Measurements from ENCODE around the gene KLHL24. TPM values are rescaled to one million over a fixed set of nuclear protein-coding genes. Genes with fewer than 3 reads are reported as not detected.
A peak's percentile ranks its signal among the peaks of the same experiment; 100 is the strongest.

Gene KLHL24
- total RNA-seq (68.6 and 159 TPM in 2 replicates), polyA plus RNA-seq (37.3 and 39.9 TPM in 2 replicates)

GRCh38 chr3:183635431-183636220, at the start of gene KLHL24:
Gene KLHL24 (plus strand): TSS chr3:183635623. CDS start chr3:183650357, 14,734 bp downstream.
- Histone ChIP-seq H3K9me3 (ENCODE audit: low read depth) (no peaks in the 10 kb centered on the region), H3K36me3 (no peaks in the 10 kb centered on the region), H3K4me1 (ENCODE audit: low read depth) (peaks cover 13% of the 10 kb centered on the region), H3K27ac (peak within 1 kb of the TSS; percentile 98), H3K27me3 (no peaks in the 10 kb centered on the region), H3K4me3 (peak within 1 kb of the TSS; percentile 88)
- peak; percentile 95 to 96 for DNase-seq (ENCODE audit: low read depth in 1 of 2, low spot score in 1 of 2)
- TF ChIP-seq CTCF (IDR thresholded peaks at IDR 0.05; ENCODE audit: low read depth, low read length), result no peak

- no peak for TF ChIP-seq CTCF (IDR thresholded peaks at IDR 0.05; ENCODE audit: low read depth, low read length)
- peaks cover 19% of the 10 kb centered on the region for H3K4me1 ChIP-seq (ENCODE audit: low read depth)
- no peak for DNase-seq (ENCODE audit: low read depth in 1 of 2, low spot score in 1 of 2)
- H3K27me3 ChIP-seq, result no peaks in the 10 kb centered on the region
- H3K27ac ChIP-seq, result no peak overlapping the region
- no peak overlapping the region for H3K4me3 ChIP-seq
- H3K9me3 ChIP-seq (ENCODE audit: low read depth), result no peaks in the 10 kb centered on the region
- no peaks in the 10 kb centered on the region for H3K36me3 ChIP-seq
Measured at GRCh38 chr3:183586477-183586876, 48.9 kb upstream of the KLHL24 start.

GRCh38 chr3:183587336-183587735, 48.1 kb upstream of the KLHL24 start:
- DNase-seq (ENCODE audit: low read depth in 1 of 2, low spot score in 1 of 2), result no peak
- Histone ChIP-seq H3K9me3 (ENCODE audit: low read depth) (no peaks in the 10 kb centered on the region), H3K27me3 (no peaks in the 10 kb centered on the region), H3K4me3 (no peak overlapping the region), H3K27ac (no peak overlapping the region), H3K4me1 (ENCODE audit: low read depth) (peaks cover 19% of the 10 kb centered on the region), H3K36me3 (no peaks in the 10 kb centered on the region)
- no peak for TF ChIP-seq CTCF (IDR thresholded peaks at IDR 0.05; ENCODE audit: low read depth, low read length)

DNA sequence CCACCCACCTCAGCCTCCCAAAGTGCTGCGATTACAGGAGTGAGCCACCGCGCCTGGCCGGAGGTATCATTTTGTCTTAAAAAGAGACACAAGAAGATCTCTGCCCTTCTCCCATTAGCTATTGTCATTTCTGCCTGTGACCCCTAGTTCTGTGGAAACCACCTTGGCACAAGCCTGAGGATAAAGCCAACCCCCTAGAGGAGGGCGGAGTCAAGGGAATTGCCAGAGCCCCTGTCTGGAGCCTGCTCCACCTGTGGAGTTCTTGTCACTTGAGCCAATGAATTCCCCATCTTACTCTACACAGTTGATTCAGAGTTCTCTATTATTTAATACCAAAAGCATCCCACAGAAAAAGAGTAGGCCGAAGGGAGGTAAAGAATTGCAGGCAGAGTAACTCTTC, 45.0 kb upstream of the KLHL24 start:
- Histone ChIP-seq H3K4me1 (ENCODE audit: low read depth) (no peaks in the 10 kb centered on the region), H3K9me3 (ENCODE audit: low read depth) (no peaks in the 10 kb centered on the region), H3K4me3 (no peak overlapping the region), H3K36me3 (no peaks in the 10 kb centered on the region), H3K27me3 (no peaks in the 10 kb centered on the region), H3K27ac (no peak overlapping the region)
- no peak for TF ChIP-seq CTCF (IDR thresholded peaks at IDR 0.05; ENCODE audit: low read depth, low read length)
- DNase-seq (ENCODE audit: low read depth in 1 of 2, low spot score in 1 of 2), result no peak

GRCh38 chr3:183591881-183592521, 43.4 kb upstream of the KLHL24 start:
- peak in 1 of 2 donors; percentile 21 for DNase-seq (ENCODE audit: low read depth in 1 of 2, low spot score in 1 of 2)
- TF ChIP-seq CTCF (IDR thresholded peaks at IDR 0.05; ENCODE audit: low read depth, low read length), result peak; percentile 26

More at GRCh38 chr3:183591881-183592521, 43.4 kb upstream of the KLHL24 start:
- H3K4me3 ChIP-seq, result no peak overlapping the region
- no peak overlapping the region for H3K27ac ChIP-seq
- no peaks in the 10 kb centered on the region for H3K36me3 ChIP-seq
- H3K4me1 ChIP-seq (ENCODE audit: low read depth), result no peaks in the 10 kb centered on the region
- no peaks in the 10 kb centered on the region for H3K27me3 ChIP-seq
- no peaks in the 10 kb centered on the region for H3K9me3 ChIP-seq (ENCODE audit: low read depth)

All from cardiac muscle cell (in vitro differentiated cells and primary cell).